GM10266 (cell line): ENCODE measurements around the gene PIEZO2.

Experiments
- DNase-seq: peaks from one replicate; pipeline ENCODE4 v3.0.0; 2012; ENCODE audit errors: extremely low spot score
- TF ChIP-seq, protein P1 (sequence below): IDR thresholded peaks from 2 replicates; pipeline ENCODE4 v1.5.1; 2012; ENCODE audit warnings: mild to moderate bottlenecking, low read depth; ENCODE audit not compliant: control insufficient read depth, insufficient read depth; ENCODE audit errors: missing control alignments

PIEZO2 gene

DNA sequence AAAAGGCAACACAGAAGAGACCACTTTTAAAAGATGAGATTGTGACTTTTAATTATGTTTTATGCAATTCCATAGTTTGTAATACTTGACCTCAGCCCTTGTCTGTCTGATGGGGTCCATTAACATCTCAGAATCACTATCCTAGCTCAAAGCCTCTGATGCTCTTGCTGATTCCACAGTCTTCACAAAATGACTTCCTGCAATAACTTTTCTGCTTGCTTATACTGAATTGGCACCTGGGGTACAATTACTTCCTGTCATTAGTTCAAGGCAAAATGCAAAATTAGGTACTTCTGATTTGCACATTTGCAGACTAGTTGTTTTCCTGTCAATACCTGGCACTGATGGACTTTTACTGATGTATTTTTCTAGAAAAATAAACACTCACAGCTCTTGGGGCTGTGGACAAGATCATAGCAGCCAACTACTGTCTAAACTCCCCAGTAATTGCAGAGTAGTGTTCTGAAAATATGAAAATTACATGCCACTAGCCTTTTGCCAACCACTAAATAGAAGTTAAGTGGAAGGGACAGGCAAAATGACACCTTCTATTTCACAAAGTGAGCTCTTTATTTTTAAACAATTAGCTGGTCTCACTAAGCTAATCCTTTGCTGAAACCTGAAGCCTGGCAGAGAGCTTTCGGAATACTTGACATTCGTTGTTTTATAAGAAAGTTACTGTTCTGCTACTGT lies 129.1 kb downstream of the PIEZO2 start:
- TF ChIP-seq, protein P1, sequence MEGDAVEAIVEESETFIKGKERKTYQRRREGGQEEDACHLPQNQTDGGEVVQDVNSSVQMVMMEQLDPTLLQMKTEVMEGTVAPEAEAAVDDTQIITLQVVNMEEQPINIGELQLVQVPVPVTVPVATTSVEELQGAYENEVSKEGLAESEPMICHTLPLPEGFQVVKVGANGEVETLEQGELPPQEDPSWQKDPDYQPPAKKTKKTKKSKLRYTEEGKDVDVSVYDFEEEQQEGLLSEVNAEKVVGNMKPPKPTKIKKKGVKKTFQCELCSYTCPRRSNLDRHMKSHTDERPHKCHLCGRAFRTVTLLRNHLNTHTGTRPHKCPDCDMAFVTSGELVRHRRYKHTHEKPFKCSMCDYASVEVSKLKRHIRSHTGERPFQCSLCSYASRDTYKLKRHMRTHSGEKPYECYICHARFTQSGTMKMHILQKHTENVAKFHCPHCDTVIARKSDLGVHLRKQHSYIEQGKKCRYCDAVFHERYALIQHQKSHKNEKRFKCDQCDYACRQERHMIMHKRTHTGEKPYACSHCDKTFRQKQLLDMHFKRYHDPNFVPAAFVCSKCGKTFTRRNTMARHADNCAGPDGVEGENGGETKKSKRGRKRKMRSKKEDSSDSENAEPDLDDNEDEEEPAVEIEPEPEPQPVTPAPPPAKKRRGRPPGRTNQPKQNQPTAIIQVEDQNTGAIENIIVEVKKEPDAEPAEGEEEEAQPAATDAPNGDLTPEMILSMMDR = no peak
- DNase-seq = no peak

DNA sequence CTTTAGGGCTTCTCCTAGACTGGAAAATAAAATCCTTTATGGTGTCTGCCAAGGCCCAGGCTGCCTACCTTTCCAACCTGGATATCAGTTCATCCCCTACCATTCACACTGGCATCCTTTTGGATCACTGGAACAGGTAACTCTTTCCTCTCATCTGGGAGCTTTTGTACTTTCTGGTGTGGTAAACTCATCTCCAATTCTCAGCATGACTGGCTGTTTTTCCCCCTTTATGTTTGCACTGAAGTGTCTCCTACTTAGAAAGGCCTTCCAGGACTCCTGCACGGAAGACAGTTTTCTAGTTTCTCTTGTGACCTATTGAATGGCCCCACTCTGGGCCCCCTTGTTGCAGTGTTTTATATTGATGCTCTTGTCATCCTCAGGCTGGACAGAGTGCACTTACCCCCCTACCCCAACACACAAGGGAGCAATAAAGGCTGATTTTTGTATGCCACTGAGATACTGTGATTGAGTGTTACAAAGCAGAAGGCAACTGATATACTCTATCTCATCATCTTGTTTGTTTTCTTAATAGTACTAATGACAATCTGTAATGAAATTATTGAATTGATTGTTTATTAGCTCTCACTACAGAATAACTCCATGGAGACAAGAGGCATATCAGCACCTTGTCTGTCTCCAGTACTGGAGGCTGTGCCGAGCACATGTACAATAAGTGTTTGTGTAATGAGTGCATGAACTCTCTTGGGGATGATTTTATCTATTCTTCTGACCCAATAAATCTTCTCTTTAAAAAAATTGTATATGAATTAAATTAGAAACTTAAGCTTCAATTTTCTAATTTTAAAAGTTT lies 129.9 kb downstream of the PIEZO2 start:
- DNase-seq = no peak
- TF ChIP-seq, protein P1 = no peak

DNA sequence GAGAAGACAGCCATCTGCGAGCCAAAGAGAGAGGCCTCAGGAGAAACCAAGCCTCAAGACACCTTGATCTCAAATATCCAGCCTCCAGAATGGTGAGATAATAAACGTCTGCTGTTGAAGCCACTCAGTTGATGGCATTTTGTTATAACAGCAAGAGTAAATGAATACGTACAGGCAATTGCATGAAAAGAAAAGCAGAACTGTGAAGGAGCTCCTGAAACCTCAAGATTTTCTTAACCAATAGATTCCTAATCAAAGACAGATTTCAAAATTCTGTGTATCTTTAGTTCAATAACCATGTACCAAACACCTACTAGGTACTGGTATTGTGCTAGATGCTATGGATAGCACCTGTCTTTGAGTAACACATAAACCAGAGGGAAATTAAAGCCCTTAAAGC lies 139.5 kb downstream of the PIEZO2 start:
- TF ChIP-seq, protein P1 = no peak
- no peak for DNase-seq

DNA sequence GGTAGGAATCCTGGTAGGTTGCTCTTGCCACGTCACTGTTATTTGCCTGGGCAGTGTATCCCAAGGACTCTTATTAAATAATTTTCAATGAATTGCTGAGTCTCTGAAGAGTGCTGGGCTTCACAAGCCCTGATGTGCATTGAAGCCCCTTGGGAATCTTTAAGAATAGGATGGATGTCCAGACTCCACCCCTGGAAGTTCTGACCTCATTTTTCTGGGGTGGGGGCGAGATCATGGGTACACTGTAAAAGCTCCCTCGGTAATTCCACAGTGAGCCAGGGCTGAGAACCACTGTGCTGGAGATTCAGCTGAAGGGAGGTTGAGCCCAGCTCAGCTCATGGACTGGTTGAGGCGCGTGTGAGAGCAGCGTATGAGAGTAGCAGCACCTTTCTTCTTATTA lies 140.2 kb downstream of the PIEZO2 start:
- no peak for DNase-seq
- TF ChIP-seq, protein P1 = no peak

DNA sequence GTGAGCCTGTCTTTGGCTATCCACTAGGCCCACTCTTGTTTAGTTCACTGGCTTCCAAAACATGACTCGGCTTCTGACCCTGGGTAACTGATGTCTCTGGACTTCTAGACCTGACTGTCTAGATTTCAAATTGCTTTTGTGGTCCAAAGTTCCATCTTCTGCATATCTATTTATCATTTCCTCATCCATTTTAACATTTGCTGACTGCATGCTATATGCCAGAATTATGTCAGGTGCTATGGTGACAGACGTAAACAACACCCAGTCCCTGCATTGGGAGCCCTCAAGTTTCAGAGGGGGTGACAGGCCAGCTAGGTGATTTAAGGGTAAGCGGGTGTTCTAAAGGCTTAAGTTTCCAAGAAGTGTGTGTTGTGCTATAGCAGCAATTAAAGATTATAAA lies 140.9 kb downstream of the PIEZO2 start:
- TF ChIP-seq, protein P1 = no peak
- no peak for DNase-seq

DNA sequence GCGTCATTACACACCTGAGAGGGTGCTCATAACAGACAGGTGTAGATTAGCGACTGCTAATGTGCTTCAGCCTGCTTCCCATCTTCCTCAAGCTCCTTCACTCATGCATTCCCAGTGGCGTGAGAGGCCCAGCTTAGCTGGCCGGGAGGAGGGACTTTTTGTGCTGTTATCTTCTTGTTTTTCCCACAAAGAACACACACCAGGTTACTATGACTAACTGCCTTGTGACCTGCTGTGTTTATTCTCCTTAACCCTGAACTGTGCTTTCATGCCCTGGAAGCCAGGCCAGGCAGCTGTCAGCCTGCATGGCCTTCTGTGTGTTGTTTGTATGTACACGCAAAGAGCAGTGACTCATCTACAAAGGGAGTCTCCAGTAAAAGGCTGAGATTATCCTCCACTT lies 143.8 kb downstream of the PIEZO2 start:
- TF ChIP-seq, protein P1 = no peak
- DNase-seq = no peak

DNA sequence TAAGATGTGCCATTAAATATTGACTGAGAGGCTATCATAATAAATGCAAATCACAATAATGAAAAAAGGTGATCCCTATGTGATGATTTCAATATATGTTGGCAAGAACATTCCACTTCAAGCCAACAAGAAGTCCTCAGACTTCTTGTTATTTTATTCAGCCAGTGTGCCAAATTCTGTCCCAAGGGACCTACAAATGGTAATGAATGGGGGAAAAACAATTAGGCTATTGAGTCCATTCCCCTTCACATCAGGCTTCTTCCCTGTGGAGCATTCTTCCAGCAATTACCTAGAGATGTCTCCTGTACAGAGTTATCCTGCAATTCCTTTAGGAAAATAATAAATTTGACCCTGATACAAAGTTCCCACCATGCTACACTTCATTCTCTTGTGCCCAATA lies 144.4 kb downstream of the PIEZO2 start:
- DNase-seq = no peak
- TF ChIP-seq, protein P1 = no peak
